ENCODE results near the gene GDPD4.

GDPD4 gene

GRCh38 chr11:77211040-77211451 is 90.4 kb downstream of the GDPD4 start:
- CTCF ChIA-PET = no interaction called here
- POLR2A ChIA-PET (ENCODE audit: low non-redundant PET) = interaction anchor here (0.6 kb wide), 1 partner anchor 404 kb away, joined by 3 read pairs; no protein-coding TSS in a partner anchor
- no peak overlapping the region for H3K27ac ChIP-seq
- no peak for DNase-seq (ENCODE audit: low spot score)
- TF ChIP-seq CTCF (conservative IDR thresholded peaks at IDR 0.05; ENCODE audit: low read depth) = no peak

GRCh38 chr11:77209663-77210062 is 91.8 kb downstream of the GDPD4 start:
- no peak overlapping the region for H3K27ac ChIP-seq
- POLR2A ChIA-PET (ENCODE audit: low non-redundant PET) = no interaction called here
- CTCF ChIA-PET = no interaction called here
- no peak for TF ChIP-seq CTCF (conservative IDR thresholded peaks at IDR 0.05; ENCODE audit: low read depth)
- no peak for DNase-seq (ENCODE audit: low spot score)

- no peak for TF ChIP-seq CTCF (conservative IDR thresholded peaks at IDR 0.05; ENCODE audit: low read depth)
- DNase-seq (ENCODE audit: low spot score) = no peak
- POLR2A ChIA-PET (ENCODE audit: low non-redundant PET) = no interaction called here
- CTCF ChIA-PET = interaction anchor here (0.6 kb wide), 1 partner anchor 349 kb away, joined by 5 read pairs; no protein-coding TSS in a partner anchor
- H3K27ac ChIP-seq = no peak overlapping the region
Measured at GRCh38 chr11:77208535-77208934, 93.0 kb downstream of the GDPD4 start.

- no peak for DNase-seq (ENCODE audit: low spot score)
- no peak for TF ChIP-seq CTCF (conservative IDR thresholded peaks at IDR 0.05; ENCODE audit: low read depth)
- CTCF ChIA-PET = interaction anchor here (0.5 kb wide), 1 partner anchor 38 kb away, joined by 3 read pairs; no protein-coding TSS in a partner anchor
- no peak overlapping the region for H3K27ac ChIP-seq
- POLR2A ChIA-PET (ENCODE audit: low non-redundant PET) = no interaction called here
Measured at GRCh38 chr11:77207618-77208313, 93.7 kb downstream of the GDPD4 start.

GRCh38 chr11:77207019-77207485 is 94.4 kb downstream of the GDPD4 start:
- ChIA-PET CTCF (no interaction called here), POLR2A (ENCODE audit: low non-redundant PET) (no interaction called here)
- no peak for DNase-seq (ENCODE audit: low spot score)
- no peak overlapping the region for H3K27ac ChIP-seq
- TF ChIP-seq CTCF (conservative IDR thresholded peaks at IDR 0.05; ENCODE audit: low read depth) = no peak

- H3K27ac ChIP-seq = no peak overlapping the region
- CTCF ChIA-PET = no interaction called here
- no peak for DNase-seq (ENCODE audit: low spot score)
- POLR2A ChIA-PET (ENCODE audit: low non-redundant PET) = no interaction called here
- TF ChIP-seq CTCF (conservative IDR thresholded peaks at IDR 0.05; ENCODE audit: low read depth) = no peak
Measured at GRCh38 chr11:77206264-77207018, 95.0 kb downstream of the GDPD4 start.

Measured in RWPE1 (cell line).